Neuronal stem cell (in vitro differentiated cells): Measurements from ENCODE around the gene SSC5D.

Experiments used
- DNase-seq: peaks from one replicate; pipeline ENCODE4 v3.0.0-alpha.2; 2013; ENCODE audit warnings: low spot score
- H2AFZ ChIP-seq: one replicate; pipeline ENCODE4 v1.6.1; 2013; ENCODE audit warnings: mild to moderate bottlenecking, low read length, inconsistent platforms
- H2AK5ac ChIP-seq: 2 replicates; pipeline ENCODE4 v1.6.1; 2013; ENCODE audit warnings: low read depth, mild to moderate bottlenecking, inconsistent platforms, low read length, moderate library complexity, mixed read lengths
- H2BK120ac ChIP-seq: 2 replicates; pipeline ENCODE4 v1.6.1; 2013; ENCODE audit warnings: low read depth, mild to moderate bottlenecking, inconsistent platforms, low read length, moderate library complexity, mixed read lengths
- H2BK12ac ChIP-seq: one replicate; pipeline ENCODE4 v1.6.1; 2013; ENCODE audit warnings: low read length, inconsistent platforms
- H2BK15ac ChIP-seq: 2 replicates; pipeline ENCODE4 v1.6.1; 2013; ENCODE audit warnings: mild to moderate bottlenecking, low read length, inconsistent platforms, mixed read lengths
- H2BK5ac ChIP-seq: one replicate; pipeline ENCODE4 v1.6.1; 2013; ENCODE audit warnings: inconsistent platforms, mild to moderate bottlenecking, low read length, moderate library complexity
- H3K14ac ChIP-seq: one replicate; pipeline ENCODE4 v1.6.1; 2013; ENCODE audit warnings: low read length, inconsistent platforms
- H3K18ac ChIP-seq: 2 replicates; pipeline ENCODE4 v1.6.1; 2013; ENCODE audit warnings: low read length, inconsistent platforms
- H3K23ac ChIP-seq: 2 replicates; pipeline ENCODE4 v1.6.1; 2013; ENCODE audit warnings: low read depth, mild to moderate bottlenecking, mixed read lengths, low read length, inconsistent platforms; ENCODE audit not compliant: poor library complexity
- H3K27ac ChIP-seq: replicated peaks from 3 replicates; pipeline ENCODE4 v1.5.1; 2013; ENCODE audit warnings: low read length, inconsistent platforms
- H3K27me3 ChIP-seq, 3 experiments: 2 replicates each; pipeline ENCODE4 v1.6.1; 2013; ENCODE audit warnings: low read length in 3 of 3, mild to moderate bottlenecking in 2 of 3, inconsistent platforms in 1 of 3, low read depth in 1 of 3, mixed read lengths in 1 of 3, moderate library complexity in 1 of 3; ENCODE audit not compliant: control insufficient read depth in 3 of 3, insufficient read depth in 3 of 3
- H3K36me3 ChIP-seq, 2 donors: replicated peaks in 1 of 2; 2 replicates each; pipeline ENCODE4 v1.6.1; 2013; ENCODE audit warnings: low read length in 2 of 2; ENCODE audit not compliant: control insufficient read depth in 2 of 2, insufficient read depth in 2 of 2
- H3K4ac ChIP-seq: 2 replicates; pipeline ENCODE4 v1.6.1; 2013; ENCODE audit warnings: inconsistent platforms, mild to moderate bottlenecking, low read length, moderate library complexity
- H3K4me1 ChIP-seq, 2 donors: 1 replicate in 1 of 2; 2 replicates in 1 of 2; pipeline ENCODE4 v1.6.1; 2013; ENCODE audit warnings: low read length in 2 of 2, low read depth in 1 of 2; ENCODE audit not compliant: control insufficient read depth in 2 of 2, insufficient read depth in 1 of 2
- H3K4me2 ChIP-seq: one replicate; pipeline ENCODE4 v1.6.1; 2013; ENCODE audit warnings: mild to moderate bottlenecking, low read length, inconsistent platforms; ENCODE audit not compliant: insufficient read depth, poor library complexity, severe bottlenecking
- H3K4me3 ChIP-seq, 2 donors: 2 replicates each; pipeline ENCODE4 v1.5.1; 2013; ENCODE audit warnings: low read length in 2 of 2, mild to moderate bottlenecking in 2 of 2, inconsistent platforms in 1 of 2, moderate library complexity in 1 of 2
- H3K79me1 ChIP-seq: one replicate; pipeline ENCODE4 v1.6.1; 2013; ENCODE audit warnings: low read depth, mild to moderate bottlenecking, inconsistent platforms, low read length, moderate library complexity
- H3K9ac ChIP-seq: one replicate; pipeline ENCODE4 v1.6.1; 2013; ENCODE audit warnings: mild to moderate bottlenecking, low read depth, low read length, inconsistent platforms; ENCODE audit not compliant: poor library complexity
- H3K9me3 ChIP-seq, 2 donors: replicated peaks in 1 of 2; 2 replicates each; pipeline versions ENCODE3 to v1.6.1; 2013; ENCODE audit warnings: low read length in 2 of 2, mild to moderate bottlenecking in 2 of 2, inconsistent platforms in 1 of 2, low read depth in 1 of 2, mixed read lengths in 1 of 2, moderate library complexity in 1 of 2; ENCODE audit not compliant: control insufficient read depth in 2 of 2, insufficient read depth in 1 of 2
- H4K8ac ChIP-seq: one replicate; pipeline ENCODE4 v1.6.1; 2013; ENCODE audit warnings: low read depth, mild to moderate bottlenecking, inconsistent platforms, low read length, moderate library complexity
- H4K91ac ChIP-seq: one replicate; pipeline ENCODE4 v1.6.1; 2013; ENCODE audit warnings: low read length, low read depth, mild to moderate bottlenecking, inconsistent platforms; ENCODE audit not compliant: poor library complexity
- WGBS, 2 donors: extraction: QIAGEN DNeasy Blood & Tissue Kit; methylation state at CpG; one replicate each; pipeline ENCODE4 v1.1.7; 2013; ENCODE audit warnings: missing lambda C conversion rate in 2 of 2, mixed read lengths in 1 of 2; ENCODE audit not compliant: insufficient read length in 2 of 2, insufficient replicate concordance in 1 of 2; ENCODE audit errors: extremely low coverage in 2 of 2; 5-methylcytosine and 5-hydroxymethylcytosine counted together

The SSC5D gene

GRCh38 chr19:55526216-55527196, 38.3 kb downstream of the SSC5D start:
- DNase-seq, result no peak
- H2AFZ ChIP-seq, result peak overlapping the region; percentile 51
- peak overlapping the region; percentile 91 for H3K18ac ChIP-seq
- peak overlapping the region in 1 of 2 donors; percentile 23 for H3K4me3 ChIP-seq
- peak overlapping the region; percentile 61 for H3K27ac ChIP-seq
- H2AK5ac ChIP-seq, result peak overlapping the region; percentile 43
- peak overlapping the region; percentile 77 for H4K91ac ChIP-seq
- peaks cover 2% of the 10 kb centered on the region for H3K79me1 ChIP-seq
- H2BK120ac ChIP-seq, result no peak overlapping the region
- H2BK15ac ChIP-seq, result peak overlapping the region; percentile 91
- peak overlapping the region; percentile 71 for H3K23ac ChIP-seq
- peaks cover 16 to 17% of the 10 kb centered on the region in 2 donors for H3K4me1 ChIP-seq
- no peaks in the 10 kb centered on the region for H3K27me3 ChIP-seq
- H2BK5ac ChIP-seq, result peak overlapping the region; percentile 71
- peak overlapping the region; percentile 84 for H3K14ac ChIP-seq
- H2BK12ac ChIP-seq, result peak overlapping the region; percentile 77
- peaks cover 0 to 14% of the 10 kb centered on the region in 2 donors for H3K9me3 ChIP-seq
- H3K36me3 ChIP-seq, result peaks cover 0 to 4% of the 10 kb centered on the region in 2 donors
- peak overlapping the region; percentile 97 for H4K8ac ChIP-seq
- no CpG with 5 or more reads among the region's 35 CpGs for WGBS, 2 donors
- H3K9ac ChIP-seq, result peak overlapping the region; percentile 71
- no peak overlapping the region for H3K4me2 ChIP-seq
- H3K4ac ChIP-seq, result peak overlapping the region; percentile 1

- H3K9me3 ChIP-seq, result peaks cover 0 to 14% of the 10 kb centered on the region in 2 donors
- H2BK120ac ChIP-seq, result no peak overlapping the region
- H3K23ac ChIP-seq, result peak overlapping the region; percentile 71
- no peak overlapping the region for H2BK15ac ChIP-seq
- DNase-seq, result no peak
- H3K4ac ChIP-seq, result no peak overlapping the region
- peak overlapping the region; percentile 71 for H3K9ac ChIP-seq
- H2BK5ac ChIP-seq, result no peak overlapping the region
- no peak overlapping the region for H2AK5ac ChIP-seq
- peak overlapping the region; percentile 77 for H4K91ac ChIP-seq
- peak overlapping the region in 1 of 2 donors; percentile 23 for H3K4me3 ChIP-seq
- H2BK12ac ChIP-seq, result peak overlapping the region; percentile 8
- no peak overlapping the region for H2AFZ ChIP-seq
- H3K79me1 ChIP-seq, result peaks cover 2% of the 10 kb centered on the region
- H3K36me3 ChIP-seq, result peaks cover 0 to 4% of the 10 kb centered on the region in 2 donors
- no peak overlapping the region for H3K27ac ChIP-seq
- H3K27me3 ChIP-seq, result no peaks in the 10 kb centered on the region
- peak overlapping the region; percentile 52 for H4K8ac ChIP-seq
- WGBS, 2 donors, result no CpG with 5 or more reads among the region's 22 CpGs
- H3K14ac ChIP-seq, result peak overlapping the region; percentile 28
- no peak overlapping the region for H3K4me2 ChIP-seq
- peaks cover 14 to 17% of the 10 kb centered on the region in 2 donors for H3K4me1 ChIP-seq
- H3K18ac ChIP-seq, result no peak overlapping the region
These were observed 39.2 kb downstream of the SSC5D start for GRCh38 chr19:55527197-55528029.

- Histone ChIP-seq H3K4me1 (peaks cover 14 to 17% of the 10 kb centered on the region in 2 donors), H3K4me3 (no peak overlapping the region), H3K9ac (peak overlapping the region; percentile 63), H4K8ac (peak overlapping the region; percentile 17), H3K27me3 (no peaks in the 10 kb centered on the region), H2BK15ac (no peak overlapping the region), H3K9me3 (peaks cover 0 to 14% of the 10 kb centered on the region in 2 donors), H2BK12ac (no peak overlapping the region), H2BK5ac (no peak overlapping the region), H2AK5ac (no peak overlapping the region), H3K18ac (peak overlapping the region; percentile 15), H3K14ac (no peak overlapping the region), H3K23ac (peak overlapping the region; percentile 18), H3K4ac (no peak overlapping the region), H3K27ac (no peak overlapping the region), H3K4me2 (no peak overlapping the region), H3K36me3 (peaks cover 0 to 4% of the 10 kb centered on the region in 2 donors), H2BK120ac (no peak overlapping the region), H3K79me1 (peaks cover 2% of the 10 kb centered on the region), H2AFZ (peak overlapping the region; percentile 72), H4K91ac (no peak overlapping the region)
- no CpG with 5 or more reads among the region's 15 CpGs for WGBS, 2 donors
- DNase-seq, result no peak
These were observed 40.0 kb downstream of the SSC5D start for GRCh38 chr19:55528030-55528803.
